ENCODE data around the gene LRRC38. TPM values are rescaled to one million over a fixed set of nuclear protein-coding genes. Genes with fewer than 3 reads are reported as not detected.

Gene LRRC38
- total and polyA plus RNA-seq, 2 donors from 2014 or later: not detected

DNA sequence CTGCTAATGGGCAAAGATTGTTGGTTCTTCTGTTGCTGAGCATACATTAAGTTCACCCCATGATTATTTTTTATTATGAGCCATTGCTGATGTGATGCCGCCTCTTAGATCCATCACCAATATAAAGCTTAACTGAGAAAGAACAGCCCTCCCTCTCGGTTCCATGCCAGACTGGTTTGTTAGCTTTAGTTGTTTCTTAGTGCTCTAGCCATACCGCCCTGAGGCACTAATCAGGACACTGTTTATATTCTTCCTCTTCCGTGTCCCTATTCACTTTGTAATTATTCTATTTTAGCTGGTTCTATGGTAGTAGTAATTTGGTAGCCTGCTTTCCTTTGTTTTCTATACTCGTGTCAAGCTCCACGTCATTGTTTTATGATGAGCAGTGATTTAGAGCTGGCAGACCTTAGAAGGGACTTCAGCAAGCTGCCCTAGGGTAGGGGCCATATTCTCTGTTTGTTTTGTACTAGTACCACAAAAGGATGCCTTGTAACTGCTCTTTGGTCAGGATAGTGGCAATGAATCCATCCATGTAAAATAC lies 42.5 kb upstream of the LRRC38 start:
- no peak overlapping the region for H3K4me3 ChIP-seq (ENCODE audit: low read length in 3 of 3)
- no peaks in the 10 kb centered on the region for H3K36me3 ChIP-seq (ENCODE audit: control insufficient read depth in 2 of 3, insufficient read depth in 3 of 3, low read length in 3 of 3)
- no peak for DNase-seq
- TF ChIP-seq, protein P1, sequence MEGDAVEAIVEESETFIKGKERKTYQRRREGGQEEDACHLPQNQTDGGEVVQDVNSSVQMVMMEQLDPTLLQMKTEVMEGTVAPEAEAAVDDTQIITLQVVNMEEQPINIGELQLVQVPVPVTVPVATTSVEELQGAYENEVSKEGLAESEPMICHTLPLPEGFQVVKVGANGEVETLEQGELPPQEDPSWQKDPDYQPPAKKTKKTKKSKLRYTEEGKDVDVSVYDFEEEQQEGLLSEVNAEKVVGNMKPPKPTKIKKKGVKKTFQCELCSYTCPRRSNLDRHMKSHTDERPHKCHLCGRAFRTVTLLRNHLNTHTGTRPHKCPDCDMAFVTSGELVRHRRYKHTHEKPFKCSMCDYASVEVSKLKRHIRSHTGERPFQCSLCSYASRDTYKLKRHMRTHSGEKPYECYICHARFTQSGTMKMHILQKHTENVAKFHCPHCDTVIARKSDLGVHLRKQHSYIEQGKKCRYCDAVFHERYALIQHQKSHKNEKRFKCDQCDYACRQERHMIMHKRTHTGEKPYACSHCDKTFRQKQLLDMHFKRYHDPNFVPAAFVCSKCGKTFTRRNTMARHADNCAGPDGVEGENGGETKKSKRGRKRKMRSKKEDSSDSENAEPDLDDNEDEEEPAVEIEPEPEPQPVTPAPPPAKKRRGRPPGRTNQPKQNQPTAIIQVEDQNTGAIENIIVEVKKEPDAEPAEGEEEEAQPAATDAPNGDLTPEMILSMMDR (IDR thresholded peaks at IDR 0.05; ENCODE audit: borderline replicate concordance, extremely low read depth, insufficient read depth): no peak
- no peak overlapping the region for H3K9ac ChIP-seq (ENCODE audit: low read length in 3 of 3)
- intact Hi-C loops (cut with DNase I): no loop called here
- FAIRE-seq: no peak
- H3K27ac ChIP-seq (ENCODE audit: low read depth in 2 of 2, low read length in 2 of 2): no peak overlapping the region
- no peaks in the 10 kb centered on the region for H3K9me3 ChIP-seq (ENCODE audit: control insufficient read depth in 2 of 3, insufficient read depth in 1 of 3, low read length in 3 of 3)
- no peaks in the 10 kb centered on the region for H3K27me3 ChIP-seq (ENCODE audit: control insufficient read depth, insufficient read depth, low read length)
- H3K4me1 ChIP-seq (ENCODE audit: control insufficient read depth in 2 of 3, insufficient read depth in 2 of 3, low read depth in 1 of 3, low read length in 3 of 3): no peaks in the 10 kb centered on the region

DNA sequence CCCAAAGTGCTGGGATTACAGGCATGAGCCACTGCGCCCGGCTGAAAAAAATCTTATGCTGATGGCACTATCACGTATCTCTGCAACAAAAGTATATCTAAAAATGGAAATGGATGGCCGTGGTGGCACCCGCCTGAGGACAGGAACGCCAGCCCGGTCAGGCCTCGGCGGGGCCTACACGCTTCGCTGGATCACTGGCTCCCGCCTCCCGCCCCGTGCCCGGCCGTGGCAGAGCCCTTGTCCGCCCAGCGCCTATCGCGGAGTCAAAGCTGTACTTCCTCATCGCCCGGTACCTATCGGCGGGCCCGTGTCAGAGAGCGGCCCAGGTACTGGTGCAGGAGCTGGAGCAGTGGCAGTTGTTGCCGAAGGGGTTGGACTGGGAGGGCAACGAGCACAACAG lies 41.0 kb upstream of the LRRC38 start:
- Histone ChIP-seq H3K36me3 (ENCODE audit: control insufficient read depth in 2 of 3, insufficient read depth in 3 of 3, low read length in 3 of 3) (no peaks in the 10 kb centered on the region), H3K9me3 (ENCODE audit: control insufficient read depth in 2 of 3, insufficient read depth in 1 of 3, low read length in 3 of 3) (no peaks in the 10 kb centered on the region), H3K4me3 (ENCODE audit: low read length in 3 of 3) (no peak overlapping the region), H3K9ac (ENCODE audit: low read length in 3 of 3) (no peak overlapping the region), H3K27me3 (ENCODE audit: control insufficient read depth, insufficient read depth, low read length) (no peaks in the 10 kb centered on the region), H3K4me1 (ENCODE audit: control insufficient read depth in 2 of 3, insufficient read depth in 2 of 3, low read depth in 1 of 3, low read length in 3 of 3) (no peaks in the 10 kb centered on the region), H3K27ac (ENCODE audit: low read depth in 2 of 2, low read length in 2 of 2) (no peak overlapping the region)
- FAIRE-seq: no peak
- TF ChIP-seq, protein P1 (IDR thresholded peaks at IDR 0.05; ENCODE audit: borderline replicate concordance, extremely low read depth, insufficient read depth): no peak
- DNase-seq: no peak
- intact Hi-C loops (cut with DNase I): no loop called here

DNA sequence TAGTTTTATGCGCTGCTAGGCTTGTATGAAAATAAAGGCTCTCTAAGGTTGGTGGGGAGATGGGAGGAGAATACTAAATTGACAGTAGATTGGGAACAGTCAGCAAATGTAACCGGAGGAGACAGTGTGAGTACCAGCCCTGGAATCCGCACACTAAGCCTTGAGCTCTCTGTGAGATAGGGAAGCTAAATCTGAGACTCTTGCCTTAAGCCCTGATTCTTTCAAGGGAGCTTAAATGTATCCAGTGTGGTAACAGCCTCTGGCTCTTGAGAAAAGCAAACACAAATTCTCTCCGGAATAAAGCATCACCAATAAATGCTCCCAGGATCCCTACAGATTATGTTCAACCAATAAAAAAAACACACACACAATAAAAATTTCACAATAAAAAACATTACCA lies 36.9 kb upstream of the LRRC38 start:
- Histone ChIP-seq H3K9ac (ENCODE audit: low read length in 3 of 3) (no peak overlapping the region), H3K9me3 (ENCODE audit: control insufficient read depth in 2 of 3, insufficient read depth in 1 of 3, low read length in 3 of 3) (no peaks in the 10 kb centered on the region), H3K27me3 (ENCODE audit: control insufficient read depth, insufficient read depth, low read length) (no peaks in the 10 kb centered on the region), H3K27ac (ENCODE audit: low read depth in 2 of 2, low read length in 2 of 2) (no peak overlapping the region), H3K4me3 (ENCODE audit: low read length in 3 of 3) (no peak overlapping the region), H3K36me3 (ENCODE audit: control insufficient read depth in 2 of 3, insufficient read depth in 3 of 3, low read length in 3 of 3) (no peaks in the 10 kb centered on the region), H3K4me1 (ENCODE audit: control insufficient read depth in 2 of 3, insufficient read depth in 2 of 3, low read depth in 1 of 3, low read length in 3 of 3) (no peaks in the 10 kb centered on the region)
- FAIRE-seq (no peak), DNase-seq (no peak)
- TF ChIP-seq, protein P1 (IDR thresholded peaks at IDR 0.05; ENCODE audit: borderline replicate concordance, extremely low read depth, insufficient read depth): no peak
- intact Hi-C loops (cut with DNase I): no loop called here

DNA sequence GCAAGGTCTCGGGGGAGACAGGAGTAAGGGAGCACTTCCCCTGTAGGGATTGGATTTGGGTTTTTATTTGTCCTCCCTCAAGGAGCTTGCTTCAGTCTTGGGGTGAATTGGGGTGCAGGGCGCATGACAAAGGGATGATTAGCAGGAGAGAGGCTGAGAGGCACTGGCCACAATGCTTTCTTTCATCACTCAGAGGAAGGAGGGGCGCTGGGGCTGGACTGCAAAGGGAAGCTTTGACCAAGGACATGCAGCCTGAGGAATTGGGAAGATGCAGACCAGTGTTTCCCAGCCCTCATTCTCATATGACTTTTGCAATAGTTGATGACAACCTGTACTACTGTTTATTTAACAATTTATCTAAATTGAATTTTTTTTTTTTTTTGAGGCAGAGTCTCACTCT lies 35.7 kb upstream of the LRRC38 start:
- no peak overlapping the region for H3K27ac ChIP-seq (ENCODE audit: low read depth in 2 of 2, low read length in 2 of 2)
- no peak overlapping the region for H3K4me3 ChIP-seq (ENCODE audit: low read length in 3 of 3)
- H3K36me3 ChIP-seq (ENCODE audit: control insufficient read depth in 2 of 3, insufficient read depth in 3 of 3, low read length in 3 of 3): no peaks in the 10 kb centered on the region
- H3K9me3 ChIP-seq (ENCODE audit: control insufficient read depth in 2 of 3, insufficient read depth in 1 of 3, low read length in 3 of 3): no peaks in the 10 kb centered on the region
- no peak for DNase-seq
- TF ChIP-seq, protein P1 (IDR thresholded peaks at IDR 0.05; ENCODE audit: borderline replicate concordance, extremely low read depth, insufficient read depth): no peak
- H3K4me1 ChIP-seq (ENCODE audit: control insufficient read depth in 2 of 3, insufficient read depth in 2 of 3, low read depth in 1 of 3, low read length in 3 of 3): no peaks in the 10 kb centered on the region
- intact Hi-C loops (cut with DNase I): no loop called here
- no peaks in the 10 kb centered on the region for H3K27me3 ChIP-seq (ENCODE audit: control insufficient read depth, insufficient read depth, low read length)
- FAIRE-seq: no peak
- H3K9ac ChIP-seq (ENCODE audit: low read length in 3 of 3): no peak overlapping the region

Measured in kidney (tissue), 14 donors.